Measurements from ENCODE around the gene FAM204A.

FAM204A gene

GRCh38 chr10:118287076-118287806 is 54.9 kb downstream of the FAM204A start:
- FAIRE-seq = no peak

GRCh38 chr10:118286051-118286838 is 55.9 kb downstream of the FAM204A start:
- no peak for DNase-seq (ENCODE audit: insufficient read length, low spot score)
- FAIRE-seq = no peak

More at GRCh38 chr10:118287076-118287806, 54.9 kb downstream of the FAM204A start:
- no peak for DNase-seq (ENCODE audit: insufficient read length, low spot score)

GRCh38 chr10:118282670-118283069 is 59.5 kb downstream of the FAM204A start:
- DNase-seq (ENCODE audit: insufficient read length, low spot score) = no peak
- peak; percentile 99 for FAIRE-seq

GRCh38 chr10:118278649-118279048 is 63.5 kb downstream of the FAM204A start:
- DNase-seq (ENCODE audit: insufficient read length, low spot score) (no peak), FAIRE-seq (no peak)

- no peak for FAIRE-seq
These were observed 64.3 kb downstream of the FAM204A start for GRCh38 chr10:118277871-118278270.

GRCh38 chr10:118276727-118277126 is 65.4 kb downstream of the FAM204A start:
- no peak for FAIRE-seq
- DNase-seq (ENCODE audit: insufficient read length, low spot score) = no peak

More at GRCh38 chr10:118277871-118278270, 64.3 kb downstream of the FAM204A start:
- no peak for DNase-seq (ENCODE audit: insufficient read length, low spot score)

- FAIRE-seq = no peak
These were observed 65.9 kb downstream of the FAM204A start for GRCh38 chr10:118276204-118276603.

GRCh38 chr10:118273662-118274061 is 68.5 kb downstream of the FAM204A start:
- FAIRE-seq = no peak
- no peak for DNase-seq (ENCODE audit: insufficient read length, low spot score)

More at GRCh38 chr10:118276204-118276603, 65.9 kb downstream of the FAM204A start:
- no peak for DNase-seq (ENCODE audit: insufficient read length, low spot score)

- no peak for DNase-seq (ENCODE audit: insufficient read length, low spot score)
These were observed 69.4 kb downstream of the FAM204A start for GRCh38 chr10:118272767-118273166.

GRCh38 chr10:118272149-118272721 is 69.9 kb downstream of the FAM204A start:
- FAIRE-seq (no peak), DNase-seq (ENCODE audit: insufficient read length, low spot score) (no peak)

More at GRCh38 chr10:118272767-118273166, 69.4 kb downstream of the FAM204A start:
- FAIRE-seq = no peak

- no peak for FAIRE-seq
- no peak for DNase-seq (ENCODE audit: insufficient read length, low spot score)
These were observed 70.5 kb downstream of the FAM204A start for GRCh38 chr10:118271671-118272070.

GRCh38 chr10:118266098-118266748 is 75.9 kb downstream of the FAM204A start:
- FAIRE-seq (no peak), DNase-seq (ENCODE audit: insufficient read length, low spot score) (no peak)

- no peak for FAIRE-seq
- DNase-seq (ENCODE audit: insufficient read length, low spot score) = no peak
These were observed 77.2 kb downstream of the FAM204A start for GRCh38 chr10:118264838-118265470.

- no peak for DNase-seq (ENCODE audit: insufficient read length, low spot score)
- no peak for FAIRE-seq
These were observed 77.9 kb downstream of the FAM204A start for GRCh38 chr10:118264252-118264651.

GRCh38 chr10:118262538-118262937 is 79.6 kb downstream of the FAM204A start:
- FAIRE-seq (no peak), DNase-seq (ENCODE audit: insufficient read length, low spot score) (no peak)

GRCh38 chr10:118259288-118259906 is 82.7 kb downstream of the FAM204A start:
- FAIRE-seq = no peak
- DNase-seq (ENCODE audit: insufficient read length, low spot score) = peak; percentile 14

GRCh38 chr10:118258285-118258684 is 83.8 kb downstream of the FAM204A start:
- DNase-seq (ENCODE audit: insufficient read length, low spot score) = no peak
- FAIRE-seq = no peak

GRCh38 chr10:118256825-118257570 is 85.1 kb downstream of the FAM204A start:
- FAIRE-seq = no peak
- no peak for DNase-seq (ENCODE audit: insufficient read length, low spot score)

- no peak for DNase-seq (ENCODE audit: insufficient read length, low spot score)
These were observed 85.9 kb downstream of the FAM204A start for GRCh38 chr10:118256209-118256608.

More at GRCh38 chr10:118256209-118256608, 85.9 kb downstream of the FAM204A start:
- no peak for FAIRE-seq

Measured in HTR-8/SVneo (cell line).